Endothelial cell of umbilical vein (primary cell): ENCODE results near the gene ADSS1. TPM values are rescaled to one million over a fixed set of nuclear protein-coding genes. Genes with fewer than 3 reads are reported as not detected.

Experiments used
- BruUV-seq: library from RNA; stranded (reverse); fragments of 400-500 nt; replicated peaks from 2 replicates; lab custom pipeline; 2021; lab: Mats Ljungman, UMichigan
- CTCF ChIA-PET: fragments of 300-600, 350-600 bp; sonication (Branson Sonifier 250); formaldehyde crosslinking; loops from one replicate; lab custom pipeline; 2021; ENCODE audit warnings: antibody characterized with exemption, inconsistent platforms; lab: Charles Lee
- POLR2A ChIA-PET: fragments of 300-600, 350-600 bp; sonication (Branson Sonifier 250); formaldehyde crosslinking; loops from one replicate; lab custom pipeline; 2021; ENCODE audit warnings: antibody characterized with exemption, inconsistent platforms; lab: Charles Lee
- DNase-seq: peaks from one replicate; pipeline ENCODE4 v3.0.0-alpha.2; 2011; ENCODE audit warnings: low read depth, low spot score
- FAIRE-seq: peaks from 2 replicates; lab custom pipeline; 2011; peaks lifted over from hg19 to GRCh38; lab: Jason Lieb, UNC
- H2AFZ ChIP-seq: 2 replicates; pipeline ENCODE4 v1.6.0; 2012; ENCODE audit warnings: low read depth, low read length, control low read depth, inconsistent platforms
- H3K27ac ChIP-seq: 2 replicates; pipeline ENCODE4 v1.5.1; 2011; ENCODE audit warnings: low read depth, mild to moderate bottlenecking, control low read depth, low read length, moderate library complexity; ENCODE audit not compliant: insufficient read depth
- H3K27me3 ChIP-seq, 2 experiments: 2 replicates each; pipeline versions ENCODE4 v1.6.0 to v1.6.1; 2011; ENCODE audit warnings: low read length in 2 of 2, mixed read lengths in 1 of 2; ENCODE audit not compliant: control insufficient read depth in 2 of 2, insufficient read depth in 2 of 2
- H3K36me3 ChIP-seq, 2 experiments: 2 replicates in 1 of 2; 3 replicates in 1 of 2; pipeline ENCODE4 v1.5.1; 2011; ENCODE audit warnings: low read length in 2 of 2, mild to moderate bottlenecking in 1 of 2, moderate library complexity in 1 of 2; ENCODE audit not compliant: control insufficient read depth in 2 of 2, insufficient read depth in 2 of 2; ENCODE audit errors: extremely low read depth in 1 of 2
- H3K4me1 ChIP-seq: 3 replicates; pipeline ENCODE4 v1.5.1; 2011; ENCODE audit warnings: mild to moderate bottlenecking, low read length; ENCODE audit not compliant: control insufficient read depth, insufficient read depth; ENCODE audit errors: extremely low read depth
- H3K4me2 ChIP-seq: 2 replicates; pipeline ENCODE4 v1.6.1; 2011; ENCODE audit warnings: low read length, control low read depth, mixed read lengths; ENCODE audit not compliant: insufficient read depth
- H3K4me3 ChIP-seq, 3 experiments: fragments of 200-600 bp in 1 of 3; sonication (generic), shearing (Covaris generic) in 1 of 3; replicated peaks in 1 of 3; 2 replicates each; pipeline ENCODE4 v1.5.1; 2011 to 2016; ENCODE audit warnings: control low read depth in 3 of 3, low read length in 3 of 3, mild to moderate bottlenecking in 2 of 3, inconsistent platforms in 1 of 3, low read depth in 1 of 3, moderate library complexity in 1 of 3; ENCODE audit not compliant: insufficient read depth in 1 of 3
- H3K79me2 ChIP-seq: 2 replicates; pipeline ENCODE4 v1.6.0; 2012; ENCODE audit warnings: low read length, inconsistent platforms; ENCODE audit not compliant: control insufficient read depth, insufficient read depth
- H3K9ac ChIP-seq: replicated peaks from 2 replicates; pipeline ENCODE3; 2011; ENCODE audit warnings: low read length, control low read depth; ENCODE audit not compliant: insufficient read depth; ENCODE audit errors: extremely low read depth
- H3K9me1 ChIP-seq: replicated peaks from 3 replicates; pipeline ENCODE4 v1.6.0; 2011; ENCODE audit warnings: mild to moderate bottlenecking, low read length; ENCODE audit not compliant: control insufficient read depth, insufficient read depth; ENCODE audit errors: extremely low read depth
- H3K9me3 ChIP-seq: replicated peaks from 2 replicates; pipeline ENCODE4 v1.5.1; 2012; ENCODE audit warnings: low read length, inconsistent platforms; ENCODE audit not compliant: control insufficient read depth, insufficient read depth
- H4K20me1 ChIP-seq: replicated peaks from 2 replicates; pipeline ENCODE3; 2011; ENCODE audit warnings: mild to moderate bottlenecking, low read length; ENCODE audit not compliant: control insufficient read depth, insufficient read depth; ENCODE audit errors: extremely low read depth
- CTCF ChIP-seq, 2 donors: IDR thresholded peaks; 1 replicate in 1 of 2; 2 replicates in 1 of 2; pipeline ENCODE4 v1.5.1; 2011; ENCODE audit warnings: low read length in 2 of 2, mild to moderate bottlenecking in 2 of 2, moderate library complexity in 2 of 2, control low read depth in 1 of 2, inconsistent platforms in 1 of 2, low read depth in 1 of 2; ENCODE audit not compliant: insufficient read depth in 1 of 2; ENCODE audit errors: extremely low read depth in 1 of 2
- EZH2 ChIP-seq: IDR thresholded peaks from 2 replicates; pipeline ENCODE4 v1.6.1; 2012; ENCODE audit warnings: borderline replicate concordance, low read depth, mild to moderate bottlenecking, moderate library complexity, low read length, inconsistent platforms; ENCODE audit not compliant: severe bottlenecking
- FOS ChIP-seq: IDR thresholded peaks from 2 replicates; pipeline ENCODE4 v1.6.1; 2011; ENCODE audit warnings: mild to moderate bottlenecking, low read length, moderate library complexity, borderline replicate concordance; ENCODE audit not compliant: insufficient read depth
- GATA2 ChIP-seq: IDR thresholded peaks from 2 replicates; pipeline ENCODE4 v1.7.0; 2011; ENCODE audit warnings: low read depth, mild to moderate bottlenecking, moderate library complexity, mixed read lengths, low read length; ENCODE audit not compliant: insufficient read length, insufficient read depth
- JUN ChIP-seq: IDR thresholded peaks from 2 replicates; pipeline ENCODE4 v1.6.1; 2011; ENCODE audit warnings: borderline replicate concordance, low read depth; ENCODE audit not compliant: insufficient read length, insufficient read depth
- MYC ChIP-seq: IDR thresholded peaks from one replicate; pipeline ENCODE4 v1.6.1; 2011; ENCODE audit warnings: mild to moderate bottlenecking, low read depth, low read length
- POLR2A ChIP-seq: IDR thresholded peaks from 2 replicates; pipeline ENCODE4 v1.6.1; 2012; ENCODE audit warnings: low read depth, mild to moderate bottlenecking, control low read depth, low read length
- POLR2AphosphoS5 ChIP-seq: IDR thresholded peaks from 2 replicates; pipeline ENCODE4 v1.6.1; 2012; ENCODE audit warnings: low read depth, mild to moderate bottlenecking, control low read depth, low read length, moderate library complexity; ENCODE audit not compliant: insufficient read depth
- dilution Hi-C: fragments of 300-500 bp; cut with MboI; formaldehyde crosslinking; loops from one replicate; pipeline ENCODE4 v1.15.0; 2019; ENCODE audit warnings: low sequenced_read_pairs; ENCODE audit not compliant: extremely low pct_ligation_motif_present
- intact Hi-C: fragments of 100-400 bp; cut with micrococcal nuclease; formaldehyde crosslinking; loops from one replicate; pipeline ENCODE4 v1.10.0; 2022
- polyA plus RNA-seq, 4 experiments: library from polyadenylated mRNA; depleted of rRNA in 3 of 4; stranded (reverse) in 3 of 4; unstranded in 1 of 4; fragments of >200 nt; gene quantifications; 2 replicates each; pipeline versions ENCODE4 v1.2.1 to v1.2.3, GENCODE V29; 2011 to 2012; ENCODE audit warnings: missing spikeins in 1 of 4
- total RNA-seq: library from RNA; stranded (reverse); gene quantifications from 2 replicates; pipeline ENCODE4 v1.2.3, GENCODE V29; 2021
- TF ChIP-seq, protein P1 (sequence below): IDR thresholded peaks from 2 replicates; pipeline ENCODE4 v1.6.1; 2011; ENCODE audit not compliant: insufficient read depth, insufficient read length

ADSS1 gene
- total and polyA plus RNA-seq, 2 donors (not counting 3 experiments of a cell fraction or from before 2014, with no cell fraction given), result 1.9 TPM

DNA sequence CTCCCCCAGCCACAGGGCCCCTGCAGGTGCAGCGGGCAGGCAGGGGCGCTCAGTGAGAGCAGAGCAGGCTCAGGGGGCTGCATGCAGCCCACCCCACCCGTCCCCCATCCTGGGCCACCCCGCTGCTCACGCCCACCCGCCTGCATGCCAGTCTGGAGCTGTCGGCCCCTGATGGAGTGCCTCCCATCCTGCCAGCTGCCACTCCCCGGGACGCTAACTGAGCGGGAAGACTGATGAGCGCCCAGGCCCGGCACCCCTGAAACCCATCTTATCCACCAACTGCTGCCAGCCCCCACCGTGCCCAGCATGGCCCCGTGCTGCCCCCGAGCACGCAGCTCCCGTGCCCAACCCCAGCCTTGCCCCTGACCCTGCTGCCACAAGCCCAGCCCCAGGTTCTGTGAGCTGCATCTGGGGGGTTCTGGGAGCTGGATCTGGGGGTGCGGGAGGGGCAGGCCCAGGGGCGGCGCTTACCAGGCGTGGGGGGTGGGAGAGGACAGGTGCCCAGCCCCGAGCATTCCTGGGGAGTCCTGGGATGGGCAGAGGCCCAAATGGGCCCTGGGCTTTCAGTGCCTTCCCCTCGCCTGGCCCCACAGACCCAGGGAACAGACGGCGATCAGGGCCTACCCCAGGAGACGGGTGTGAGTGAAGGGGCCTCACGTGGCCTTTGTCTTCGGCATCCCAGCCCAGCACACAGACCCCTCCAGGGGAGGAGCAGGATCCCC, 58.2 kb downstream of the ADSS1 start:
- Histone ChIP-seq H2AFZ (no peak overlapping the region), H3K4me1 (no peaks in the 10 kb centered on the region), H3K9ac (no peak overlapping the region), H3K79me2 (peaks cover 9% of the 10 kb centered on the region), H3K27ac (no peak overlapping the region), H3K27me3 (no peaks in the 10 kb centered on the region), H3K36me3 (peaks cover 2 to 11% of the 10 kb centered on the region in 2 experiments), H3K4me3 (no peak overlapping the region), H4K20me1 (no peaks in the 10 kb centered on the region), H3K9me3 (no peaks in the 10 kb centered on the region), H3K9me1 (no peaks in the 10 kb centered on the region), H3K4me2 (no peak overlapping the region)
- no peak for DNase-seq
- no TSS peak for BruUV-seq
- no peak for FAIRE-seq
- POLR2A ChIA-PET, result interaction anchor here (0.6 kb wide), 1 partner anchor 16 kb away, joined by 5 read pairs; no protein-coding TSS in a partner anchor
- intact Hi-C loops (no loop called here), dilution Hi-C loops (no loop called here)
- TF ChIP-seq GATA2 (no peak), EZH2 (no peak), MYC (no peak), JUN (no peak)
- TF ChIP-seq, protein P1, sequence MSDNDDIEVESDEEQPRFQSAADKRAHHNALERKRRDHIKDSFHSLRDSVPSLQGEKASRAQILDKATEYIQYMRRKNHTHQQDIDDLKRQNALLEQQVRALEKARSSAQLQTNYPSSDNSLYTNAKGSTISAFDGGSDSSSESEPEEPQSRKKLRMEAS, result no peak
- CTCF ChIA-PET, result no interaction called here

- no peak overlapping the region for H3K9ac ChIP-seq
- no TSS peak for BruUV-seq
These were observed 58.7 kb downstream of the ADSS1 start for GRCh38 chr14:104782808-104783139.

More at GRCh38 chr14:104782808-104783139, 58.7 kb downstream of the ADSS1 start:
- Histone ChIP-seq H3K4me2 (no peak overlapping the region), H3K9me1 (no peaks in the 10 kb centered on the region), H4K20me1 (no peaks in the 10 kb centered on the region), H3K4me1 (no peaks in the 10 kb centered on the region), H3K36me3 (peaks cover 2 to 12% of the 10 kb centered on the region in 2 experiments), H3K27me3 (no peaks in the 10 kb centered on the region), H3K79me2 (peaks cover 13% of the 10 kb centered on the region), H3K4me3 (no peak overlapping the region), H2AFZ (no peak overlapping the region), H3K9me3 (no peaks in the 10 kb centered on the region), H3K27ac (no peak overlapping the region)
- dilution Hi-C loops (no loop called here), intact Hi-C loops (no loop called here)
- FAIRE-seq, result no peak
- ChIA-PET CTCF (no interaction called here), POLR2A (no interaction called here)
- TF ChIP-seq FOS (no peak), POLR2AphosphoS5 (no peak), JUN (no peak), GATA2 (no peak), POLR2A (no peak), CTCF (IDR thresholded peaks at IDR 0.05; ENCODE audit: extremely low read depth in 1 of 2, insufficient read depth in 1 of 2, low read depth in 1 of 2, low read length in 2 of 2) (no peak), EZH2 (no peak)
- TF ChIP-seq, protein P1, result no peak
- no peak for DNase-seq
